ENCODE data around the gene KPNA2. TPM values are rescaled to one million over a fixed set of nuclear protein-coding genes. Genes with fewer than 3 reads are reported as not detected.

The KPNA2 gene
- total and polyA plus RNA-seq, 2 of the 13 experiments (the other 11 are each of a cell fraction or from before 2014, with no cell fraction given), result 111 to 305 TPM

- TF ChIP-seq THAP9 (CRISPR knock-in tag; IDR thresholded peaks at IDR 0.05; ENCODE audit: borderline replicate concordance), result peak; percentile 74
- peak; percentile 74 for TF ChIP-seq MLXIP (CRISPR knock-in tag; IDR thresholded peaks at IDR 0.05; ENCODE audit: borderline replicate concordance)
- peak; percentile 95 for TF ChIP-seq TAF15 (IDR thresholded peaks at IDR 0.05; ENCODE audit: low read depth, low read length, poor library complexity, severe bottlenecking)
- TF ChIP-seq ZNF563 (CRISPR knock-in tag; IDR thresholded peaks at IDR 0.05), result peak; percentile 99
- TF ChIP-seq NFIC (IDR thresholded peaks at IDR 0.05; ENCODE audit: low read length), result no peak; the same call in 1 of the 2 replicates
- no peak for TF ChIP-seq HOMEZ (CRISPR knock-in tag; IDR thresholded peaks at IDR 0.05; ENCODE audit: low read depth)
- TF ChIP-seq THAP11 (CRISPR knock-in tag; IDR thresholded peaks at IDR 0.05), result peak; percentile 89
- TF ChIP-seq FOXA3 (CRISPR knock-in tag; IDR thresholded peaks at IDR 0.05), result peak; percentile 83
- peak; percentile 73 for TF ChIP-seq PTBP1 (IDR thresholded peaks at IDR 0.05; ENCODE audit: low read depth, low read length, poor library complexity, severe bottlenecking)
- peak; percentile 11; the same call in 1 of the 2 replicates for TF ChIP-seq ZNF775 (CRISPR knock-in tag; IDR thresholded peaks at IDR 0.05; ENCODE audit: borderline replicate concordance)
- TF ChIP-seq MLX (CRISPR knock-in tag; IDR thresholded peaks at IDR 0.05), result peak; percentile 82; the same call in 1 of the 2 replicates
- no peak for TF ChIP-seq PREB (CRISPR knock-in tag; IDR thresholded peaks at IDR 0.05)
- peak; percentile 2; the same call in 1 of the 2 replicates for TF ChIP-seq ATF7 (IDR thresholded peaks at IDR 0.05)
- peak; percentile 63; the same call in 1 of the 2 replicates for TF ChIP-seq ATF7 (CRISPR knock-in tag; IDR thresholded peaks at IDR 0.05)
- peak; percentile 93 for TF ChIP-seq PATZ1 (CRISPR knock-in tag; IDR thresholded peaks at IDR 0.05)
- no peak for TF ChIP-seq HNRNPH1 (optimal IDR thresholded peaks at IDR 0.05; ENCODE audit: low read depth, low read length)
- TF ChIP-seq ZNF546 (CRISPR knock-in tag; conservative IDR thresholded peaks at IDR 0.05), result peak; percentile 86
Observed at GRCh38 chr17:68019675-68020408, 15.7 kb upstream of the KPNA2 start (continued).

All from HepG2 (cell line).